GM21717 (cell line): ENCODE results near the gene ANO4.
"Not testable (repeated sequence)": the region's sequence is repeated elsewhere in the genome, so short reads cannot be mapped to it uniquely, and the experiment has no call there.

Source experiments
- ATAC-seq: cut with Tn5 transposase; IDR thresholded peaks from one replicate; pipeline ENCODE4 v1.9.1; 2021; ENCODE audit warnings: mild to moderate bottlenecking, moderate library complexity; ENCODE audit not compliant: unreplicated experiment

ANO4 gene

DNA sequence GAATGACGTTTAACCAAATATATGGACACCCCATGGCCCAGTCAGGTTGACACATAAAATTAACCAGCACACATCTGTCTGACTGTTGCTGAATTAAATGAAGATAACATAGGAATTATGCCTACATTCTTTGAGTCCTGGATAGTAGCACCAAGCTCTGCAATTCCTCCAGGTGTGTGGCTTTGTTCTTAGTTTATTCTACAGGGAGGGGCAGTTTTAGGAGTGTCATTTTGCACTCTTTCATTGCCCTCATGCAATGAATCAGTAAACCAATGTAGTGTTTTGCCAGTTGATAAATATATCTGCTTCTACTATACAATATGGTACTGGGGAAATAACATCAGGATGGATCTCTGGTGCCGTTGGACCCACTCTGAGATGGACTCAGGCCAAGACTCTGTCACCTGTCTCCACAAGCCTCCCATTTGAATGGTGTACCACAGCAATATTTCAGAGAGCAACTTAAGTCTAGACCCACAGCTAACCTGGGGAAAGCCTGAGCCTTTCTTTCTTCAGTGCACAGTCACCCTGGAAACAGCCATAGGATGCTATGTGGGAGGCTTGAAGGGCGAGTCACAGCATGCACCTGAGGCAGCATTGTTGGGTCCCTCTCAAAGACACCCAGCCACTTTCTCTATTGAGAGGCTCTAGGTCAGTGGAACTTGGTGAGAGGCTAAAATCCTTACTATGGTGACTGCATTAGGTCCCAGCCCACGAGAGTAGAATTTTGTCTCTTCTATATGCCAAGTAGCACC is 73.2 kb downstream of the ANO4 start:
- no peak for ATAC-seq

DNA sequence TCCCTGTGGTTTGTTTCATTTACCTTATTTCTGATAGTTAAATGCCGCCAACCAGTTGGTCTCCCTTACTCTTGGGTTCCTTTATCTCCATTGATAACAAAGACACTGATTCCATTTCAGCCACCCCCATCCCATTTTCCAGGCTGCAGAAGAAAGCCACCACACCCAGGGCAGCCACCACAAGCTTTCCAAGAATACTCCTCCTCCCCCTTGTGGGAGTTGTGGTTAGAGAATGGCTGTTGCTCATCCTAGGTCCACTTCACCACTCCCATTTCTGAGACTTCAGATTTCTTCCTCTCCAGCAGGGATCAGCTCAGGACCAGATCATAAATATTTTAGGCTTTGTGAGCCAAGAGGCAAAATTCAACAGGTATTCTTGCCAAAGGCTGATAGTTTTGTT is 73.9 kb downstream of the ANO4 start:
- no peak for ATAC-seq

DNA sequence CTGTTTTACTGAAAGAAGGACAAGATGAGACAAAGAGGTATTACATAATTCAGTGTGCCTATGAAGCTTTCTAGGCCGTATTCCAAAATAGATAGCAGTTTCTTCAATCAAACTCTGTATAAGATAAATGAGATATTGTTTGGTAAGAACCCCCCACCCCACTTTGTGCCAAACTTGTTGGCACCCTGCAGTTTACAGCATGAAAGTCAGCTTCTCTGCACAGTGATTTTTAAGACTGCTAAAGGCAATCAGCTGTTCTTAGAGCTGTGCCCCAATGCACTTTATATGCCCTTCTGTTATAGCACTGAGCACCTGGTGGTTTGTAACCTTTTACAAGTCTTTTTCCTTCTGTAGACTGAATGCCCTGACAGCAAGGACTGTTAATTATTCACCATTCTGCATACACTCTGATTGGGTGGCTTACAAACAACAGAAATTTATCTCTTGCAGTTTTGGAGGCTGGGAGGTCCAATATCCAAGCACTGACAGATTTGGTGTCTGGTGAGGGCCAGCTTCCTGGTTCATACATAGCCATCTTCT is 76.7 kb downstream of the ANO4 start:
- no peak for ATAC-seq

DNA sequence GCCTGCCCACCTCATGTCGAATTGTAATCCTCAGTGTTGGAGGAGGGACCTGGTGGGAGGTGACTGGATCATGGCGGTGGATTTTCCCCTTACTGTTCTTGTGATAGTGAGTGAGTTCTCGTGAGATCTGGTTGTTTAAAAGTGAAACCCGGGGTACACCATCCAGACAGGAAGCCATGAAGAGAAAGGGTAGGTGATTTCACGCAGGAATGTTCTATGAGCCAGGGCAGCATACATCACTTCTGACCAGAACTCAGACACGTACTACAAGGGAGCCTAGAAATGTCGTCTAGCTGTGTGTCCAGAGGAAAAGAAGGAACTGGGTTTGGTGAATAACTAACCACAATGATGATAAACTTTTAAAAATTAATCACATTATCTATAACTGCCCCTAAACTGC is 80.6 kb downstream of the ANO4 start:
- no peak for ATAC-seq

DNA sequence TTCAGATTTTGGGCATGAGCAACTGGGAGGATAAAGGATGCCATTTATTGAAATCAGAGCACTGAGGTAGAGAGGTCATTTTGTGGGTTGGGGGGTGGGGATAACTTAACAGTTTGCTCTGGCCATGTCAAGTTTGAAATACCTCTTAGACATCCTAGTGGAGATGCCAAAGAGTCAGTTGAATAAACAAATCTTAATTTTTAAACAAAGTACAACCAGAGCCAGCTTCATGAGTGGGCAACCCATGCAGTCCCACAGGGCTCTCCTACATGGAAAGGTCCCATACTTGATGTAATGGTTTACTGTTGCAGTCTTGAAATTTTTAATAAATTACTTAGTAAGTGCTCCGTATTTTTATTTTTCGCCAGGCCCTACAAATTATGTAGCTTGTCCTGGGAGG is 81.2 kb downstream of the ANO4 start:
- ATAC-seq: no peak

DNA sequence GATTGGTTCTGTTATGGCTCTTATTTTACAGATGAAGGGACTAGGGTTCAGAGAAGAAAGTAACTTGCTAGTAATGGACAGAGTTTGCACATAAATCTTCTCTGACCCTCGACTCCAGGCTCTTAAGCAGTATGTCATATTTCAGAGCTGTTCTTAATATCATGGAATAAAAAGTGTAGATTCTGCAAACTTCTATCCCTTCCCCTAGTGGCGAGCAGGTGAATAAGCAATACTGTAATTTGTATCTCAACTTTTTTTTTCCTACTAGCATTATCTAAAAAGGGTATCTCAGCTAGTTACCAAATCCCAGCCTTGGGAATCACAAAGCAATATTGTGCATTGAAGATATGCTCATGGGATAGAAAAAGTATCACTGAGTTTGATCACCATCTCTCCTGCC is 83.2 kb downstream of the ANO4 start:
- ATAC-seq: no peak

DNA sequence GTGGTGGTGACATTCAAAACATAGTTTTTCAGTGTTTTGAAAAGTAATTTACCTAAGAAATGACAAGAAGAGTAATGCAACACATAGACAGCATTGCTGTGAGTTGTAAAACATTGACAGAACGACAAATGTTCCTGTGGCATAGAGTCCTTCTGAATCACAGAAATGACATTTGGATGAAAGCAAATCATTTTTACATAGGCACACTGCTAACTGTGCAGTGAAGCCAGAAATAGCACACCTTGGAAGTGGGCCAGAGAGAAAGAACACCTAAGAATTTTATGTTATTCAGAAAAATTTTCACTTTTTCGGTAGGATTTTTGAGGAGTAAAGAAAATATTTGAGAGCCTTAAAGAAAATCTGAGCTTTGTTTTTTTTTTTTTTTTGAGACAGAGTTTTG is 100.6 kb downstream of the ANO4 start:
- no peak for ATAC-seq

DNA sequence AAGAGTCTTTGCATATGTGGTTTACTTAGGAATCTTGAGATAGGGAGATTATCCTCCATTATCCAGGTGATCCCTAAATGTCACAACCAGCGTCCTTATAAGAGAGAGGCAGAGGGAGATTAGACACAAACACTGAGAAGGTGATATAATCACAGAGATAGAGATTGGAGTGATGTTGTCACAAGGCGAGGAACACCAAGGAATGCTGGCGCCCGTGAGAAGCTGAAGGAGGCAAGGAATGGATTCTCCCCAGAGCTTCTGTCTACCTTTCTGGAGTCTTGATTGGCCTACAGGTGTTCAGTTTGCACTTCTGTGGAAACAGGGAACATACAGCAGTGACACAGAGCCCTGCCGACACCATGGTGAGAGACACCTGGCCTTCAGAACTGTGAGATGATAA is 101.6 kb downstream of the ANO4 start:
- ATAC-seq: no peak

DNA sequence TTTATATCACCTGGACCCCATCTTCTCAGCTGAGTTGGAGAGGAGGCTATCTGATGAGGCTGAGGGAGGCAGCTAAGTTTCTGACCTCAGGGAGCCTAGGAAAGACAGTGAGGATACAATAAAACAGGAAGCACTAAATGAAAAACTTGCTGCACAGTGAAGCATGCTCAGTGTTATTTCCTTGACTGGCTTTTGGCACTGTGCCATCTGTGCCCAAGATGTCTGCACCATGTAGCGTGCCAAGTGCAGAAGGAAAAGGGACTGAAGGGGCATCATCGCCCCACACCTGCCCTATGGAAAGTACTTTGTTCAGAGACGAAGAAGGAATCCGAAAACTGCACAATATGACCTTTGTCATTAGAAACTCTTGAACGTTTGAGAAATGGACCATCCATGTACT is 102.7 kb downstream of the ANO4 start:
- no peak for ATAC-seq

DNA sequence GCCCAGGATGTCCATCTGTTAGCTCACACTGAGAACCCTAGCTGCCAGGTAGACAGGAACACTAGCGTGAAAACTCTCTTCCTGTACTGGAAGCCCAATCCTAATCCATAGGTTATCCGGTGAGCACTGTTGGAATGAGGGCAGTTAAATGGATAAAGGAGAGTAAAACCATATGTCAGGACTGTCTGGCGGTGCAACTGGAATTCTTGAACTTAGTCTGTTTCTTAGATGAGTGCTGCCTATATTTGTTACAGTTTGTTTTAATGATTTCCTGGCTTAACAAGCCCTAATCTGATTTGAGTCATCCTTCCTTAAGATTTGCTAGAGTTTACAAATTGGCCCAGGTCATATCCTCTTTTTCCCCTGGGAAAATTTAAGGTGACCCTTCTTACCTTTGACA is 104.7 kb downstream of the ANO4 start:
- no peak for ATAC-seq

DNA sequence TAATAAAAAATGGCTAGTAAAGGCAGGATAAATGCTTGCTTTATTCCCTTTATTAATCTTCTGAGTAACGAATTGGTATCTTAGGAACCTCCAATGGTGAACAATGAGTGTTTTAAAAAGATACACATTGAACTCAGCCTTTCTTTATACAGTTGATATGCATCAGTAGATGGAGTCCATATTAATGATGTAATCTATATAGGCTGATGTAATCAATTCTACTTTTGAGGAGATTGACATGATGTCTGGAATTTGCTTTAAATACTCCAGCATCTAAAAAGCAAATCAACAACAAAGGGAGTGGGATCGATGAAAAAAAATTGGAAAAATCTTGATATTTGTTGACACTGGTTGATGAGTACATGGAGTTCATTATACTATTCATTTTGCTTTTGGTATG is 106.2 kb downstream of the ANO4 start:
- ATAC-seq: no peak

DNA sequence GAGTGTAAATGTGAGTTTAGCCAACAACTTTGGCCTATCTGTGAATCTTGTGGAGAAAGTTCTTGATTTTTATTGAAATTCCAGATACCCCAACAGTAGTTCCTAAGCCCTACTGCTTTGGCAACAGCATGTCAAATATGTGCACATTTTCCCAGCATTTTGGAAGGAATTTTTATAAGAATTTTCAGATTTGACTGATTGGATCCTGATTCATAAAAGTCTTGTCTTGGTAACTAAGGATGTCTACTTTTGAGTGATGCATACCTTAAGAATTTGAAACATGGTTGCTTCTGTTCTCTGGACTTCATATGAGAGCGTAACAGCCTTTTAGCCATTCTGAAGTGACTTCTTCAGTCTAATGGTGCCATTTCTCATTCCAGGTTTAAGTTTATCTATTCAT is 106.7 kb downstream of the ANO4 start:
- no peak for ATAC-seq

DNA sequence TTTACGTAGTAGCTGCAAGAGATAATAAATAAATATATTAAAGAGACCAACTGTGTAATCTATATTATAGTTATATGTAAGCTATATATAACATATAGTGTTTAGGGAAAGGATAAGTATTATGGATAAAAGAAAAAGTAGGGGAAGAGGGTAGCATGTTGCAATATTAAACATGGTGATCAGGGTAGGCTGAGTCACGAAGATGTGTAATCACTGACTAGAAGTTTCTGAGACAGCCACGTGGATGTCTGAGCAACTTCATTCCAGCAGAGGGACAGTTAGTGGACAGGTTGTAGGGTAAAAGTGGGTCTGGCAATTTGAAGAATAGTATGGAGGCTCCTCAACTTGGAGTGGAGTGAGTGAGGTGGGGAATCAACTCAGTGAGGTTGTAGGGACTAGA is 109.7 kb downstream of the ANO4 start:
- no peak for ATAC-seq

DNA sequence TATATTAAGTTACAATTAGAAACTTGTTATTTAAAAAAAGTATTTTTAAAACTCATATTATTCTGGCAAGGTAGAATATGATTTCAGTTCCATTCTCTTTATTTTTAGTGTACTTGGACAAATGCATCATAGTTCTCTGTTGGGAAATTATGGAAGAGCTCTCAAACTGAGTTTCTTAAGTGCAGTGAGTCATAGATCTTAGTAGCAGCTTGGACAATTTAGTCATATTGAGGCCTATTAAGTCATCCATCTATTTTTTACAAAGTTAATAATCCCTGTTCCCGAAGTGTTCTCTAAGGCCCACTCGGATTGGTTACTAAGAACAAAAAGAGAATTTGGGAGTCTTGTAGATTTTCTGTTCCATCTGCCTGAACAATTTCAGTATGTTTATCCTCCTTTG is 113.9 kb downstream of the ANO4 start:
- ATAC-seq: no peak

DNA sequence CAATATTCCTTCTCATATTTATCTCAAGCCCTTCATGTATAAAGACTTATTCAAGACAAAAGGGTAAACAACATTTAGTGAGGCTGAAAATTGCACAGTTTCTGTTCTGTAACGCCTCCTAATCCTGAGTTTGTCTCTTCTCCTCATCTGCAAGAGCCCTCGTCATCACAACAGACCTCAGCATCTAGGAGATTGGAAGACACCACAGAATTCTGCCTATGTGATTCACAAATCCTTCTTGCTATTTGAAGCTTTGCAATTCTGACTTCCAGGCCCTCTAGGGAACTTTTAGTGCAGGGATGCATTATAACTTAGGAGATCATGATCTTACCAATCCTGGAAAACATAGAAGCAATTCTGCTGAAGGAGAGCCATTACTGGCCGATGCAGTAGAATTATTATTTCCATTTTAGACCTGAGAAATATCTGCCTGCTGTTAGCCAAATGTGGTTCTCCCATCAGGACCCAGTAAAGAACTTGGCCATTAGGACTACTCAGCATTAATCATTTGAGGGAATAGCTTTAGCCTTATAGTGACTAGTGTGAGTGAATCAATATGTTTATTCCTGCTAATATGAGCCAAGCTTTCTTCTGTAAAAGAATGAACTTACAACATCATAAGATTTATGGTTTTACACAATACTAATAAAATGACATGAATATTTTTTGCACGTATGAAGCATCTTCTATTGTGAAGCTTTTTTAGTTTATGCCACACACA is 119.5 kb downstream of the ANO4 start:
- no peak for ATAC-seq

DNA sequence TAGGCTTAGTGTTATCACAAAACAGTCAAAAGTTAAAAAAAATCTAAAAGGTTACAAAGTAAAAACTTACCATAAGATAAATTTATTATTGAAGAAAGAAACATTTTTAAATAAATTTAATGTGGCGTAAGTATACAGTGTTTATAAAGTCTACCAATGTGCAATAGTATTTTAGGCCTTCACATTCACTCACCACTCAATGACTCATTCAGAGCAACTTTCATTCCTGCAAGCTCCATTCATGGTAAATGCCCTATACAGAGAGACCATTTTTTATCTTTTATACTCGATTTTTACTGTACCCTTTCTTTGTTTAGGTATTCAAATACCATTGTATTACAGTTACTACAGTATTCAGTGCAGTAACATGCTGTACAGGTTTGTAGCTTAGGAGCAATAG is 124.5 kb downstream of the ANO4 start:
- no peak for ATAC-seq

DNA sequence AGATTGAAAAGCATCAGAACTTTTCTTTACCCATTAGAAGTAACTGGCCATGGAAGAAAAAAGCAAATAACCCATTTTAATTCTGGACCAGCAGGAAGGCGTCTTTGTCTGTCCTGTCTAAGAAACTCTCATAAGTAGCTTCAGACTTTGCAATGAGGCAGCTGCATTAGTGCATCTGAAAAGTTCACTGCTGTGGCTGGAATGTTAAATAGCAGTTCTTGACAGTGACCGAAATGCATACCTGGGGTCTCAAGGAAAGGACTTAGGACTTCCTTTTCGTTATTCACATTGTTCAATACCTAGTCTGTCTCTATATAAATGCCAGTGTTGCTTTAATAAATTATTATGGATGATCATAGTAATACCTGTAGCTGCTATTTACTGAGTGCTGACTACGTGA is 125.9 kb downstream of the ANO4 start:
- no peak for ATAC-seq

DNA sequence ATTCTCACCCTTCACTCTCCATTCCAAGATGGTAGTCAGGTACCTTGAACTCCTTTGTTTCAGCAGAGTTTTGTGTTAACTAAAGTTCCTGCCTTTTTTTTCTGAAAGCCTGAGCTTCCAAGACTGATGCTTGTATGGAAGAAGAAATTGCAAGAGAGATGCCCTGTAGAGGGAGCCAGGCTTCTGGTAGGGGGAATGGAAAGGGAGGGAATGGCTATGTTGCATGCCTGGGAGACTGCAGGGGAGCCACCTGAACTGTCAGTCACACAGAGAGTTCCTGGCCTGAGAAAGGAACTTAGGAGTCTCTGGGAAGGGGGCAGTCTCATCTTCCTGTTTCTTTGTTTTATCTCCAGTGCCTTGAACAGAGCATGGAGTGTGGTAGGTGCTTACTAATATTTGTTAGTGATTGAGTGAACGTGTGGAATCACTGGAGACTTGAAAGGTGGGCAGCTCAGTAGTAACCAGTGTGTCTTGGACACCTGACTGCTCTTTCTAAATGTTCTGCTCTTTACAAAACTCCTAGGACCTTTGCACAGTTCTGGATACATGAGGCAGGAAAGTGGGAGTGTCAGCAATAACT is 132.2 kb downstream of the ANO4 start:
- ATAC-seq: no peak

DNA sequence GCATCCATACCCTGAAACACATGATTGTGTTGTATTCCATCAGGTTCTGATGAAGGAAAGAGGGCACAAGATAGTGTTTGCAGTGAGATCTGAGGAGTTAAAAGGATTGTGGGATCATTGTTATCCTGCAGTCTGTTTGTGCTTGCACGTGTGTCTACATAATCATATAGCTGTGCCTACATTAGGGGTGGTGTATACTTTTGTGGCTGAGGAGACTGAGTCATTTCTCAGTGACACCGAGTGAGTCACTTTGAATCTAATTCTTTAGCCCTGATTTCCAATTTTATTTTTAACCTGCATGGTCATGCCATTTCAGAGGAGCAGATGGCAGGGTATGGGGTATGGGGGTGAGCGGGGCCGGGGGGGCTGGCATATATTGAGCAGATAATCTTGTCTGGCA is 133.2 kb downstream of the ANO4 start:
- no peak for ATAC-seq

DNA sequence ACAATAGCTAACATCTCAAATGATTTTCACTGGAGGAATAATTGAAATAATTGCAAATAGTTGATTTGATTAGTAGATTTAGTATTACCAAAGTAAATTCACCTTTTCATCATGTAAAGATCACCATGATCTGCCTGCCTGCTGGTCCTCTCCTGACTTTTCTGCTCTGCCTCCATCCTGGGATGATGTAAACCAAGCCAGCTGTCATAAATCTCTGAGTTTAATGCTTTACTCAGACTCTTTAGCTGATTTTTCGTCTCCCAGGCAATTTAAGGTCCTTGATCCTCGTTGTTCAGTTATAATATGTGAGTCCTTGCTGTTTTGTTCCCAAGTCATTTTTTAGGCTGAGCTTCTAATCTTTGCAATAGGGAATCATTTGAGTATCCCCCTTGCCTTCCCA is 138.0 kb downstream of the ANO4 start:
- ATAC-seq: no peak

DNA sequence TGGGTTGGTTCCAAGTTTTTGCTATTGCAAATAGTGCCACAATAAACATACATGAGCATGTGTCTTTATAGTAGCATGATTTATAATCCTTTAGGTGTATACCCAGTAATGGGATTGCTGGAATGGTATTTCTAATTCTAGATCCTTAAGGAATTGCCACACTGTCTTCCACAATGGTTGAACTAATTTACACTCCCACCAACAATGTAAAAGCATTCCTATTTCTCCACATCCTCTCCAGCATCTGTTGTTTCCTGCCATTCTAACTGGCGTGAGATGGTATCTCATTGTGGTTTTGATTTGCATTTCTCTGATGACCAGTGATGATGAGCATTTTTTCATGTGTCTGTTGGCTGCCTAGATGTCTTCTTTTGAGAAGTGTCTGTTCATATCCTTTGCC is 139.0 kb downstream of the ANO4 start:
- ATAC-seq: not testable (repeated sequence)

DNA sequence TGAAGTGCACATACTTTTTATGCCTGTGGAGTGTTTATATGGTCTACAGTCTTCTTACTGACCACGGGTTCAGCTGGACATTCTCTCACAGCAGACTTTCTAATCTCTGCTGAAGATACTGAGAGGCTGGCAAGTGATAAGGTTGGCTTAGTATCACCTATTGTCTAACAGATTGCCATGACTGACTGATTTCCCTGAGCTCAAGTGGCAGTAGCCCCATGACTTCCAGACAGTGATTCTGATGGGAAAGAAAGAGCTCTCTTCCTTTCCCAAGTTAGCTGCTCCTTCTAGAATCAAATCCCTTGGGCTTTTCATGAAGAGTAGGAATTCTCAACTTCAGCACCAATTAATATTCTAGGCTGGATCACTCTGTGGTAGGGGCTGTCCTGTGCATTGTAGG is 141.4 kb downstream of the ANO4 start:
- no peak for ATAC-seq
